Measurements from ENCODE around the gene ABCA2. TPM values are rescaled to one million over a fixed set of nuclear protein-coding genes. Genes with fewer than 3 reads are reported as not detected.

Gene ABCA2
- total and polyA plus RNA-seq, 9 of the 15 experiments (the other 6 are each of a cell fraction or from before 2014, with no cell fraction given) = 0.69 to 16.3 (median 6.1) TPM; not detected in 2

DNA sequence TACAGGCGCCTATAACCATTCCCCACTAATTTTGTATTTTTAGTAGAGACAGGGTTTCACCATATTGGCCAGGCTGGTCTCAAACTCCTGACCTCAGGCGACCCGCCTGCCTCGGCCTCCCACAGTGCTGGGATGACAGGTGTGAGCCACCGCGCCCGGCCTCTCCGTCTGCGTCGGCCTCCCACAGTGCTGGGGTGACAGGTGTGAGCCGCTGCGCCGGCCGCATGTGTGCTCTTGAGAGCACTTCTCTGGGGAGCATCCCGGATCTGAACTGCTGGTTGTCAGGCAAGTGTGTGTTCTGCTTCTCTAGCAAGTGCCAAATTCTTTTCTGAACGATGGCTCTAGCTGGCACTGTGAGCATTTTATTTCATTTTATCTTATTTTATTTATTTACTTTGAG, 29.5 kb upstream of the ABCA2 start:
- ATAC-seq (no peak), FAIRE-seq (no peak), DNase-seq (ENCODE audit: extremely low read depth in 1 of 4, low spot score in 3 of 4) (no peak)
- Histone ChIP-seq H2AFZ (ENCODE audit: low read depth, low read length) (no peak overlapping the region), H3K4me2 (ENCODE audit: insufficient read depth, low read length) (no peak overlapping the region), H4K20me1 (replicated peaks; ENCODE audit: control insufficient read depth, insufficient read depth, low read length) (no peaks in the 10 kb centered on the region; the same call in none of the 2 replicates), H3K9me3 (replicated peaks; ENCODE audit: control insufficient read depth, insufficient read depth, low read depth, low read length) (no peaks in the 10 kb centered on the region), H3K27ac (ENCODE audit: extremely low read depth, low read depth, low read length) (no peak overlapping the region), H3K36me3 (ENCODE audit: control insufficient read depth, insufficient read depth, low read length) (no peaks in the 10 kb centered on the region), H3K4me3 (no peak overlapping the region), H3K9me1 (ENCODE audit: control insufficient read depth, insufficient read depth, low read length) (no peaks in the 10 kb centered on the region), H3K27me3 (ENCODE audit: control insufficient read depth in 2 of 2, insufficient read depth in 2 of 2, low read length in 2 of 2) (no peaks in the 10 kb centered on the region), H3K79me2 (ENCODE audit: control insufficient read depth, insufficient read depth, low read length) (no peaks in the 10 kb centered on the region), H3K4me1 (replicated peaks in 1 of 2; ENCODE audit: control insufficient read depth in 2 of 2, insufficient read depth in 2 of 2, low read length in 2 of 2) (peaks cover 0 to 37% of the 10 kb centered on the region in 2 experiments; a peak in 2 of 5 replicates), H3K9ac (ENCODE audit: insufficient read depth in 1 of 2, low read depth in 2 of 2, low read length in 2 of 2) (no peak overlapping the region)
- in situ Hi-C loops (cut with MboI) = no loop called here
- ChIA-PET POLR2A (interaction anchor here (0.7 kb wide), 1 partner anchor 20 kb away, joined by 3 read pairs; no protein-coding TSS in a partner anchor), CTCF (ENCODE audit: low intra/inter-chr PET ratio) (no interaction called here)
- intact Hi-C loops (cut with micrococcal nuclease) = no loop called here
- WGBS (ENCODE audit: insufficient coverage, low coverage, missing lambda C conversion rate) = 44% methylated on average over 16 of the region's 16 CpGs
- TF ChIP-seq, protein P1, sequence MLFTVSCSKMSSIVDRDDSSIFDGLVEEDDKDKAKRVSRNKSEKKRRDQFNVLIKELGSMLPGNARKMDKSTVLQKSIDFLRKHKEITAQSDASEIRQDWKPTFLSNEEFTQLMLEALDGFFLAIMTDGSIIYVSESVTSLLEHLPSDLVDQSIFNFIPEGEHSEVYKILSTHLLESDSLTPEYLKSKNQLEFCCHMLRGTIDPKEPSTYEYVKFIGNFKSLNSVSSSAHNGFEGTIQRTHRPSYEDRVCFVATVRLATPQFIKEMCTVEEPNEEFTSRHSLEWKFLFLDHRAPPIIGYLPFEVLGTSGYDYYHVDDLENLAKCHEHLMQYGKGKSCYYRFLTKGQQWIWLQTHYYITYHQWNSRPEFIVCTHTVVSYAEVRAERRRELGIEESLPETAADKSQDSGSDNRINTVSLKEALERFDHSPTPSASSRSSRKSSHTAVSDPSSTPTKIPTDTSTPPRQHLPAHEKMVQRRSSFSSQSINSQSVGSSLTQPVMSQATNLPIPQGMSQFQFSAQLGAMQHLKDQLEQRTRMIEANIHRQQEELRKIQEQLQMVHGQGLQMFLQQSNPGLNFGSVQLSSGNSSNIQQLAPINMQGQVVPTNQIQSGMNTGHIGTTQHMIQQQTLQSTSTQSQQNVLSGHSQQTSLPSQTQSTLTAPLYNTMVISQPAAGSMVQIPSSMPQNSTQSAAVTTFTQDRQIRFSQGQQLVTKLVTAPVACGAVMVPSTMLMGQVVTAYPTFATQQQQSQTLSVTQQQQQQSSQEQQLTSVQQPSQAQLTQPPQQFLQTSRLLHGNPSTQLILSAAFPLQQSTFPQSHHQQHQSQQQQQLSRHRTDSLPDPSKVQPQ (CRISPR knock-in tag; IDR thresholded peaks at IDR 0.05; ENCODE audit: borderline replicate concordance) = no peak
- TF ChIP-seq MTA1 (IDR thresholded peaks at IDR 0.05; ENCODE audit: borderline replicate concordance) (no peak), HOXB6 (CRISPR knock-in tag; IDR thresholded peaks at IDR 0.05; ENCODE audit: borderline replicate concordance) (no peak), SNIP1 (IDR thresholded peaks at IDR 0.05; ENCODE audit: low read depth) (no peak), ERF (CRISPR knock-in tag; IDR thresholded peaks at IDR 0.05) (no peak), FOXP1 (CRISPR knock-in tag; IDR thresholded peaks at IDR 0.05) (no peak), ZFP1 (CRISPR knock-in tag; IDR thresholded peaks at IDR 0.05) (no peak), IRF2 (CRISPR knock-in tag; IDR thresholded peaks at IDR 0.05) (no peak), ZNF121 (CRISPR knock-in tag; conservative IDR thresholded peaks at IDR 0.05) (no peak), RBM14 (IDR thresholded peaks at IDR 0.05; ENCODE audit: borderline replicate concordance, insufficient read depth, low read depth, low read length) (no peak), HIVEP1 (CRISPR knock-in tag; IDR thresholded peaks at IDR 0.05) (no peak), GTF2F1 (IDR thresholded peaks at IDR 0.05; ENCODE audit: low read depth, low read length) (no peak), FOXA3 (CRISPR knock-in tag; conservative IDR thresholded peaks at IDR 0.05 in 1 of 2, IDR thresholded peaks at IDR 0.05 in 1 of 2) (no peak), POLR3G (IDR thresholded peaks at IDR 0.05; ENCODE audit: extremely low read depth, insufficient read length, insufficient replicate concordance) (no peak), KLF16 (IDR thresholded peaks at IDR 0.05) (no peak)
- TF ChIP-seq, protein P2, sequence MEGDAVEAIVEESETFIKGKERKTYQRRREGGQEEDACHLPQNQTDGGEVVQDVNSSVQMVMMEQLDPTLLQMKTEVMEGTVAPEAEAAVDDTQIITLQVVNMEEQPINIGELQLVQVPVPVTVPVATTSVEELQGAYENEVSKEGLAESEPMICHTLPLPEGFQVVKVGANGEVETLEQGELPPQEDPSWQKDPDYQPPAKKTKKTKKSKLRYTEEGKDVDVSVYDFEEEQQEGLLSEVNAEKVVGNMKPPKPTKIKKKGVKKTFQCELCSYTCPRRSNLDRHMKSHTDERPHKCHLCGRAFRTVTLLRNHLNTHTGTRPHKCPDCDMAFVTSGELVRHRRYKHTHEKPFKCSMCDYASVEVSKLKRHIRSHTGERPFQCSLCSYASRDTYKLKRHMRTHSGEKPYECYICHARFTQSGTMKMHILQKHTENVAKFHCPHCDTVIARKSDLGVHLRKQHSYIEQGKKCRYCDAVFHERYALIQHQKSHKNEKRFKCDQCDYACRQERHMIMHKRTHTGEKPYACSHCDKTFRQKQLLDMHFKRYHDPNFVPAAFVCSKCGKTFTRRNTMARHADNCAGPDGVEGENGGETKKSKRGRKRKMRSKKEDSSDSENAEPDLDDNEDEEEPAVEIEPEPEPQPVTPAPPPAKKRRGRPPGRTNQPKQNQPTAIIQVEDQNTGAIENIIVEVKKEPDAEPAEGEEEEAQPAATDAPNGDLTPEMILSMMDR (IDR thresholded peaks at IDR 0.05 in 2 of 3, conservative IDR thresholded peaks at IDR 0.05 in 1 of 3; ENCODE audit: insufficient read depth in 2 of 3, low read depth in 1 of 3, low read length in 3 of 3) = no peak
- TF ChIP-seq, protein P3, sequence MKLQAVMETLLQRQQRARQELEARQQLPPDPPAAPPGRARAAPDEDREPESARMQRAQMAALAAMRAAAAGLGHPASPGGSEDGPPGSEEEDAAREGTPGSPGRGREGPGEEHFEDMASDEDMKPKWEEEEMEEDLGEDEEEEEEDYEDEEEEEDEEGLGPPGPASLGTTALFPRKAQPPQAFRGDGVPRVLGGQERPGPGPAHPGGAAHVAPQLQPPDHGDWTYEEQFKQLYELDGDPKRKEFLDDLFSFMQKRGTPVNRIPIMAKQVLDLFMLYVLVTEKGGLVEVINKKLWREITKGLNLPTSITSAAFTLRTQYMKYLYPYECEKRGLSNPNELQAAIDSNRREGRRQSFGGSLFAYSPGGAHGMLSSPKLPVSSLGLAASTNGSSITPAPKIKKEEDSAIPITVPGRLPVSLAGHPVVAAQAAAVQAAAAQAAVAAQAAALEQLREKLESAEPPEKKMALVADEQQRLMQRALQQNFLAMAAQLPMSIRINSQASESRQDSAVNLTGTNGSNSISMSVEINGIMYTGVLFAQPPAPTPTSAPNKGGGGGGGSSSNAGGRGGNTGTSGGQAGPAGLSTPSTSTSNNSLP (IDR thresholded peaks at IDR 0.05; ENCODE audit: borderline replicate concordance, low read depth, low read length) = no peak
- no TSS peak for BruUV-seq (replicated peaks)
